Stimulated activated CD8-positive, alpha-beta memory T cell treated with anti-CD3 and anti-CD28 coated beads, Interleukin-15, amount 100 ng/mL, for 48 hours (primary cell): Measurements from ENCODE around the gene HOXC9.

Experiments
- DNase-seq, 2 donors: peaks; one replicate each; pipeline ENCODE4 v3.0.0-alpha.2; 2020; ENCODE audit warnings: low read depth in 2 of 2

Gene HOXC9

GRCh38 chr12:53963434-53964314, 36.3 kb upstream of the HOXC9 start:
- DNase-seq, result no peak

- no peak for DNase-seq
Observed at GRCh38 chr12:53964315-53964713, 35.6 kb upstream of the HOXC9 start.

- no peak for DNase-seq
Observed at GRCh38 chr12:53965281-53966084, 34.5 kb upstream of the HOXC9 start.

- no peak for DNase-seq
Observed at GRCh38 chr12:53966085-53966384, 33.9 kb upstream of the HOXC9 start.

GRCh38 chr12:53966385-53967133, 33.4 kb upstream of the HOXC9 start:
- DNase-seq, result no peak

- no peak for DNase-seq
Observed at GRCh38 chr12:53967421-53967925, 32.5 kb upstream of the HOXC9 start.

GRCh38 chr12:53968214-53969127, 31.5 kb upstream of the HOXC9 start:
- DNase-seq, result no peak

- no peak for DNase-seq
Observed at GRCh38 chr12:53969588-53970259, 30.2 kb upstream of the HOXC9 start.

- DNase-seq, result no peak
Observed at GRCh38 chr12:53970451-53970850, 29.5 kb upstream of the HOXC9 start.

- no peak for DNase-seq
Observed at GRCh38 chr12:53971129-53971528, 28.8 kb upstream of the HOXC9 start.

GRCh38 chr12:53971686-53972085, 28.3 kb upstream of the HOXC9 start:
- DNase-seq, result no peak

GRCh38 chr12:53972152-53972702, 27.7 kb upstream of the HOXC9 start:
- no peak for DNase-seq

GRCh38 chr12:53972722-53973235, 27.2 kb upstream of the HOXC9 start, which contains the start of gene HOXC11:
HOXC11 (plus strand) TSS chr12:53973126; CDS start chr12:53973242, 116 bp downstream.
- no peak for DNase-seq

- DNase-seq, result no peak
Observed at GRCh38 chr12:53973236-53974042, 26.5 kb upstream of the HOXC9 start.

- peak in 1 of 2 donors; percentile 21 for DNase-seq
Observed at GRCh38 chr12:53974084-53975063, 25.6 kb upstream of the HOXC9 start, which contains the start of gene HOTAIR. HOTAIR (minus strand) TSS chr12:53974954.

- DNase-seq, result no peak
Observed at GRCh38 chr12:53975064-53975471, 24.9 kb upstream of the HOXC9 start.

GRCh38 chr12:53975479-53976152, 24.3 kb upstream of the HOXC9 start:
- no peak for DNase-seq
